GM12874 (cell line): ENCODE data around the gene USP17L28.
"Not testable (repeated sequence)": the region's sequence is repeated elsewhere in the genome, so short reads cannot be mapped to it uniquely, and the experiment has no call there.

Source experiments
- TF ChIP-seq, protein P1 (sequence below): IDR thresholded peaks from 2 replicates; pipeline ENCODE4 v1.5.1; 2011; ENCODE audit warnings: low read depth, mild to moderate bottlenecking, control low read depth, low read length, moderate library complexity; ENCODE audit not compliant: insufficient read depth

The USP17L28 gene, protein sequence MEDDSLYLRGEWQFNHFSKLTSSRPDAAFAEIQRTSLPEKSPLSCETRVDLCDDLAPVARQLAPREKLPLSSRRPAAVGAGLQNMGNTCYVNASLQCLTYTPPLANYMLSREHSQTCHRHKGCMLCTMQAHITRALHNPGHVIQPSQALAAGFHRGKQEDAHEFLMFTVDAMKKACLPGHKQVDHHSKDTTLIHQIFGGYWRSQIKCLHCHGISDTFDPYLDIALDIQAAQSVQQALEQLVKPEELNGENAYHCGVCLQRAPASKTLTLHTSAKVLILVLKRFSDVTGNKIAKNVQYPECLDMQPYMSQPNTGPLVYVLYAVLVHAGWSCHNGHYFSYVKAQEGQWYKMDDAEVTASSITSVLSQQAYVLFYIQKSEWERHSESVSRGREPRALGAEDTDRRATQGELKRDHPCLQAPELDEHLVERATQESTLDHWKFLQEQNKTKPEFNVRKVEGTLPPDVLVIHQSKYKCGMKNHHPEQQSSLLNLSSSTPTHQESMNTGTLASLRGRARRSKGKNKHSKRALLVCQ

DNA sequence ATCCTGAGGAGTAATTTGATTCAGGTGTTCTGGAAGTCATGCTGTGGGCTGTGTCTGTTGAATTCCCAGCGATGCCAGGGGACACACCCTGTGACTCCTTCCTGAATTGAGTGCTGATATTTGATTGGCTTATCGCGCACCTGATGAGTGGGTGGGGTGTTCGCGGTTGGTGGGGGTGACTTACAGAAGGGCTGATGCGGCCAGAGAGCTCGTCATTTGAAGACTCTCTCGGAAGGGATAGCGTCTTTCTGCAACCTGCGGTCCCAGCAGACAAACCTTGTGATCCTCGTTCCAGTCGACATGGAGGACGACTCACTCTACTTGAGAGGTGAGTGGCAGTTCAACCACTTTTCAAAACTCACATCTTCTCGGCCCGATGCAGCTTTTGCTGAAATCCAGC, at the start of gene USP17L28:
Gene USP17L28 (plus strand): TSS at position 301 of the 400 bp plus-strand sequence. CDS start 0 bp downstream, at position 301.
- TF ChIP-seq, protein P1, sequence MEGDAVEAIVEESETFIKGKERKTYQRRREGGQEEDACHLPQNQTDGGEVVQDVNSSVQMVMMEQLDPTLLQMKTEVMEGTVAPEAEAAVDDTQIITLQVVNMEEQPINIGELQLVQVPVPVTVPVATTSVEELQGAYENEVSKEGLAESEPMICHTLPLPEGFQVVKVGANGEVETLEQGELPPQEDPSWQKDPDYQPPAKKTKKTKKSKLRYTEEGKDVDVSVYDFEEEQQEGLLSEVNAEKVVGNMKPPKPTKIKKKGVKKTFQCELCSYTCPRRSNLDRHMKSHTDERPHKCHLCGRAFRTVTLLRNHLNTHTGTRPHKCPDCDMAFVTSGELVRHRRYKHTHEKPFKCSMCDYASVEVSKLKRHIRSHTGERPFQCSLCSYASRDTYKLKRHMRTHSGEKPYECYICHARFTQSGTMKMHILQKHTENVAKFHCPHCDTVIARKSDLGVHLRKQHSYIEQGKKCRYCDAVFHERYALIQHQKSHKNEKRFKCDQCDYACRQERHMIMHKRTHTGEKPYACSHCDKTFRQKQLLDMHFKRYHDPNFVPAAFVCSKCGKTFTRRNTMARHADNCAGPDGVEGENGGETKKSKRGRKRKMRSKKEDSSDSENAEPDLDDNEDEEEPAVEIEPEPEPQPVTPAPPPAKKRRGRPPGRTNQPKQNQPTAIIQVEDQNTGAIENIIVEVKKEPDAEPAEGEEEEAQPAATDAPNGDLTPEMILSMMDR = not testable (repeated sequence)

DNA sequence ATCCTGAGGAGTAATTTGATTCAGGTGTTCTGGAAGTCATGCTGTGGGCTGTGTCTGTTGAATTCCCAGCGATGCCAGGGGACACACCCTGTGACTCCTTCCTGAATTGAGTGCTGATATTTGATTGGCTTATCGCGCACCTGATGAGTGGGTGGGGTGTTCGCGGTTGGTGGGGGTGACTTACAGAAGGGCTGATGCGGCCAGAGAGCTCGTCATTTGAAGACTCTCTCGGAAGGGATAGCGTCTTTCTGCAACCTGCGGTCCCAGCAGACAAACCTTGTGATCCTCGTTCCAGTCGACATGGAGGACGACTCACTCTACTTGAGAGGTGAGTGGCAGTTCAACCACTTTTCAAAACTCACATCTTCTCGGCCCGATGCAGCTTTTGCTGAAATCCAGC, 23.8 kb upstream of the USP17L28 start, which contains the start of gene USP17L24:
Gene USP17L24 (plus strand): TSS at position 301 of the 400 bp plus-strand sequence. CDS start 0 bp downstream, at position 301.
- TF ChIP-seq, protein P1 = not testable (repeated sequence)

DNA sequence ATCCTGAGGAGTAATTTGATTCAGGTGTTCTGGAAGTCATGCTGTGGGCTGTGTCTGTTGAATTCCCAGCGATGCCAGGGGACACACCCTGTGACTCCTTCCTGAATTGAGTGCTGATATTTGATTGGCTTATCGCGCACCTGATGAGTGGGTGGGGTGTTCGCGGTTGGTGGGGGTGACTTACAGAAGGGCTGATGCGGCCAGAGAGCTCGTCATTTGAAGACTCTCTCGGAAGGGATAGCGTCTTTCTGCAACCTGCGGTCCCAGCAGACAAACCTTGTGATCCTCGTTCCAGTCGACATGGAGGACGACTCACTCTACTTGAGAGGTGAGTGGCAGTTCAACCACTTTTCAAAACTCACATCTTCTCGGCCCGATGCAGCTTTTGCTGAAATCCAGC, 19.1 kb upstream of the USP17L28 start, which contains the start of gene USP17L25:
Gene USP17L25 (plus strand): TSS at position 301 of the 400 bp plus-strand sequence. CDS start 0 bp downstream, at position 301.
- TF ChIP-seq, protein P1 = not testable (repeated sequence)

DNA sequence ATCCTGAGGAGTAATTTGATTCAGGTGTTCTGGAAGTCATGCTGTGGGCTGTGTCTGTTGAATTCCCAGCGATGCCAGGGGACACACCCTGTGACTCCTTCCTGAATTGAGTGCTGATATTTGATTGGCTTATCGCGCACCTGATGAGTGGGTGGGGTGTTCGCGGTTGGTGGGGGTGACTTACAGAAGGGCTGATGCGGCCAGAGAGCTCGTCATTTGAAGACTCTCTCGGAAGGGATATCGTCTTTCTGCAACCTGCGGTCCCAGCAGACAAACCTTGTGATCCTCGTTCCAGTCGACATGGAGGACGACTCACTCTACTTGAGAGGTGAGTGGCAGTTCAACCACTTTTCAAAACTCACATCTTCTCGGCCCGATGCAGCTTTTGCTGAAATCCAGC, 14.3 kb upstream of the USP17L28 start, which contains the start of gene USP17L26:
Gene USP17L26 (plus strand): TSS at position 301 of the 400 bp plus-strand sequence. CDS start 0 bp downstream, at position 301.
- TF ChIP-seq, protein P1 = not testable (repeated sequence)

DNA sequence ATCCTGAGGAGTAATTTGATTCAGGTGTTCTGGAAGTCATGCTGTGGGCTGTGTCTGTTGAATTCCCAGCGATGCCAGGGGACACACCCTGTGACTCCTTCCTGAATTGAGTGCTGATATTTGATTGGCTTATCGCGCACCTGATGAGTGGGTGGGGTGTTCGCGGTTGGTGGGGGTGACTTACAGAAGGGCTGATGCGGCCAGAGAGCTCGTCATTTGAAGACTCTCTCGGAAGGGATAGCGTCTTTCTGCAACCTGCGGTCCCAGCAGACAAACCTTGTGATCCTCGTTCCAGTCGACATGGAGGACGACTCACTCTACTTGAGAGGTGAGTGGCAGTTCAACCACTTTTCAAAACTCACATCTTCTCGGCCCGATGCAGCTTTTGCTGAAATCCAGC, 9.6 kb upstream of the USP17L28 start, which contains the start of gene USP17L5:
Gene USP17L5 (plus strand): TSS at position 301 of the 400 bp plus-strand sequence. CDS start 0 bp downstream, at position 301.
- TF ChIP-seq, protein P1 = not testable (repeated sequence)

DNA sequence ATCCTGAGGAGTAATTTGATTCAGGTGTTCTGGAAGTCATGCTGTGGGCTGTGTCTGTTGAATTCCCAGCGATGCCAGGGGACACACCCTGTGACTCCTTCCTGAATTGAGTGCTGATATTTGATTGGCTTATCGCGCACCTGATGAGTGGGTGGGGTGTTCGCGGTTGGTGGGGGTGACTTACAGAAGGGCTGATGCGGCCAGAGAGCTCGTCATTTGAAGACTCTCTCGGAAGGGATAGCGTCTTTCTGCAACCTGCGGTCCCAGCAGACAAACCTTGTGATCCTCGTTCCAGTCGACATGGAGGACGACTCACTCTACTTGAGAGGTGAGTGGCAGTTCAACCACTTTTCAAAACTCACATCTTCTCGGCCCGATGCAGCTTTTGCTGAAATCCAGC, 4.8 kb upstream of the USP17L28 start, which contains the start of gene USP17L27:
Gene USP17L27 (plus strand): TSS at position 301 of the 400 bp plus-strand sequence. CDS start 0 bp downstream, at position 301.
- TF ChIP-seq, protein P1 = not testable (repeated sequence)

DNA sequence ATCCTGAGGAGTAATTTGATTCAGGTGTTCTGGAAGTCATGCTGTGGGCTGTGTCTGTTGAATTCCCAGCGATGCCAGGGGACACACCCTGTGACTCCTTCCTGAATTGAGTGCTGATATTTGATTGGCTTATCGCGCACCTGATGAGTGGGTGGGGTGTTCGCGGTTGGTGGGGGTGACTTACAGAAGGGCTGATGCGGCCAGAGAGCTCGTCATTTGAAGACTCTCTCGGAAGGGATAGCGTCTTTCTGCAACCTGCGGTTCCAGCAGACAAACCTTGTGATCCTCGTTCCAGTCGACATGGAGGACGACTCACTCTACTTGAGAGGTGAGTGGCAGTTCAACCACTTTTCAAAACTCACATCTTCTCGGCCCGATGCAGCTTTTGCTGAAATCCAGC, 4.6 kb downstream of the USP17L28 start, which contains the start of gene USP17L29:
Gene USP17L29 (plus strand): TSS at position 301 of the 400 bp plus-strand sequence. CDS start 0 bp downstream, at position 301.
- TF ChIP-seq, protein P1 = not testable (repeated sequence)
